Thyroid gland (tissue), 4 donors: ENCODE measurements around the gene DDX19B.

Source experiments
- POLR2A ChIP-seq, 2 donors: fragments of 450-650 bp; IDR thresholded peaks; one replicate each; pipeline ENCODE4 v1.6.1; 2017; ENCODE audit warnings: antibody characterized with exemption in 2 of 2, mild to moderate bottlenecking in 2 of 2, moderate library complexity in 1 of 2
- TF ChIP-seq, protein P1 (sequence below), 6 experiments: fragments of 200-600 bp in 3 of 6; fragments of 450-650 bp in 3 of 6; sonication (generic) in 3 of 6; IDR thresholded peaks; one replicate each; pipeline ENCODE4 v1.5.1; 2016 to 2019; ENCODE audit warnings: antibody characterized with exemption in 6 of 6, mild to moderate bottlenecking in 2 of 6, inconsistent platforms in 1 of 6, moderate library complexity in 1 of 6

DNA sequence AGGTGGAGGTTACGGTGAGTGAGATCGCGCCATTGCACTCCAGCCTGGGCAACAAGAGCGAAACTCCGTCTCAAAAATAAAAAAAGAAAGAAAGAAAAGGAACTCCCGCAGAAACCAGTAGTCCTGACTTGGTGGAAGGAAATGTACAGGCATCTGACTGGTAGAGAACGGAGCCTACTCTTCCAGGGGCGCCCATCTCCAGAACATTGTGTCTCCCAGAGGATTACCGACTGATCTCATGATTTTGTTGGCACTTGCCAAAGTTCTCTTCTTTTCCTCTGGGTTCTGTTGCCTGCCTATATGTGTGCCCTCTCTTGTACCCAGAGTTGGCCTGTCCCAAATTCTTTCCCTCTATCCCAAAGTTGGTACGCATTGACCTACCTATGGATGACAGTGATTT, 71.9 kb downstream of the DDX19B start:
- TF ChIP-seq, protein P1, sequence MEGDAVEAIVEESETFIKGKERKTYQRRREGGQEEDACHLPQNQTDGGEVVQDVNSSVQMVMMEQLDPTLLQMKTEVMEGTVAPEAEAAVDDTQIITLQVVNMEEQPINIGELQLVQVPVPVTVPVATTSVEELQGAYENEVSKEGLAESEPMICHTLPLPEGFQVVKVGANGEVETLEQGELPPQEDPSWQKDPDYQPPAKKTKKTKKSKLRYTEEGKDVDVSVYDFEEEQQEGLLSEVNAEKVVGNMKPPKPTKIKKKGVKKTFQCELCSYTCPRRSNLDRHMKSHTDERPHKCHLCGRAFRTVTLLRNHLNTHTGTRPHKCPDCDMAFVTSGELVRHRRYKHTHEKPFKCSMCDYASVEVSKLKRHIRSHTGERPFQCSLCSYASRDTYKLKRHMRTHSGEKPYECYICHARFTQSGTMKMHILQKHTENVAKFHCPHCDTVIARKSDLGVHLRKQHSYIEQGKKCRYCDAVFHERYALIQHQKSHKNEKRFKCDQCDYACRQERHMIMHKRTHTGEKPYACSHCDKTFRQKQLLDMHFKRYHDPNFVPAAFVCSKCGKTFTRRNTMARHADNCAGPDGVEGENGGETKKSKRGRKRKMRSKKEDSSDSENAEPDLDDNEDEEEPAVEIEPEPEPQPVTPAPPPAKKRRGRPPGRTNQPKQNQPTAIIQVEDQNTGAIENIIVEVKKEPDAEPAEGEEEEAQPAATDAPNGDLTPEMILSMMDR (IDR thresholded peaks at IDR 0.05) = no peak
- TF ChIP-seq POLR2A (IDR thresholded peaks at IDR 0.05) = no peak
